Heart left ventricle (tissue), 13 donors: Measurements from ENCODE around the gene BRAP.

Experiments used
- CTCF ChIP-seq, 12 donors: fragments of 200-600 bp; sonication (generic) in 4 of 12; IDR thresholded peaks; one replicate each; pipeline versions ENCODE4 v1.5.0 to v1.8.0; 2018 to 2022; ENCODE audit warnings: antibody characterized with exemption in 12 of 12, mild to moderate bottlenecking in 5 of 12
- POLR2A ChIP-seq, 2 donors: fragments of 450-650 bp; IDR thresholded peaks; one replicate each; pipeline ENCODE4 v1.6.1; 2017; ENCODE audit warnings: antibody characterized with exemption in 2 of 2, mild to moderate bottlenecking in 2 of 2, moderate library complexity in 2 of 2
- donor health status: ischemic (EF 13 %, LVEDD 7.1; RV severe dilation, severe dysfunction).
- donor health status: DM: no; HTN: yes; CAD: no.
- donor health status: DM: no; HTN: no; CAD: no.
- donor health status: ischemic (EF 25% LVEDD 6.9; RV normal size, moderate dysfunction).
- donor health status: ischemic (EF 25% LVEDD 5.7; RV mildly dilated, moderate dysfunction).
- donor health status: ischemic (EF 35%, LVEDD 5.7; RV mildly dilated, moderate dysfunction).
- donor health status: nonischemic (EF 11% LVEDD 7.7; RV severe dilation, severe dysfunction).
- donor health status: DM: yes; HTN: yes; CAD: no.
- donor health status: PGD.
- donor health status: ischemic (EF 29% LVEDD 5.4; RV normal size, mild dysfunction).
- donor health status: nonischemic (EF 23%, LVEDD 6.1; RV moderate dilation, normal function).

- TF ChIP-seq CTCF (IDR thresholded peaks at IDR 0.05): no peak
- no peak for TF ChIP-seq POLR2A (IDR thresholded peaks at IDR 0.05)
These were observed 86.9 kb downstream of the BRAP start, which contains the start of gene ATXN2 for GRCh38 chr12:111598637-111599452.
